ENCODE results near the gene CLASP1. TPM values are rescaled to one million over a fixed set of nuclear protein-coding genes. Genes with fewer than 3 reads are reported as not detected.

CLASP1 gene
- total and polyA plus RNA-seq, 2 donors (not counting 3 experiments of a cell fraction or from before 2014, with no cell fraction given), result 10.0 to 57.9 TPM

DNA sequence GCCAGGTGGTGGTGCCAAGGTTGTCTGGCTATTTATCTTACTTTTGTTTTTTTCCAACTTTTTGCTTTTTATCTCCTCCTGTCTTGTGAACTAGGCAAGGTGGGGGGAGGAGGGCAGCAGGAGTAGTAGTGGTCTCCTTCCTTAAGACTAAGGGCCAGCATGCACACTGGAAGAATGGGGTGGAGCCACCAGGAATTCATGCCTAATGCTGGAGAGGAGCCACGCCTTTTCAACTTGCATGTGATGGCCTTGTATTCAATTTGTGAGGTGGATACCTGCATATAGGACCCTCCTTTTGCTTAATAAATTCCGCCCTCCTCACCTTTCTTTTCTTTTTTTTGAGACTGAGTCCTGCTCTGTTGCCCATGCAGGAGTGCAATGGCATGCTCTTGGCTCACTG is 37.6 kb upstream of the CLASP1 start:
- no peaks in the 10 kb centered on the region for H3K36me3 ChIP-seq (ENCODE audit: control insufficient read depth in 2 of 2, extremely low read depth in 1 of 2, insufficient read depth in 2 of 2, low read length in 2 of 2)
- H4K20me1 ChIP-seq (replicated peaks; ENCODE audit: control insufficient read depth, extremely low read depth, insufficient read depth, low read length), result no peaks in the 10 kb centered on the region
- H3K9me1 ChIP-seq (replicated peaks; ENCODE audit: control insufficient read depth, extremely low read depth, insufficient read depth, low read length), result no peaks in the 10 kb centered on the region
- no peak overlapping the region for H3K27ac ChIP-seq (ENCODE audit: insufficient read depth, low read depth, low read length)
- TF ChIP-seq POLR2A (IDR thresholded peaks at IDR 0.05; ENCODE audit: low read depth, low read length) (no peak), FOS (IDR thresholded peaks at IDR 0.05; ENCODE audit: borderline replicate concordance, insufficient read depth, low read length) (no peak), JUN (IDR thresholded peaks at IDR 0.05; ENCODE audit: borderline replicate concordance, insufficient read depth, insufficient read length, low read depth) (no peak), GATA2 (IDR thresholded peaks at IDR 0.05; ENCODE audit: insufficient read depth, insufficient read length, low read depth, low read length) (no peak), EZH2 (IDR thresholded peaks at IDR 0.05; ENCODE audit: borderline replicate concordance, low read depth, low read length, severe bottlenecking) (no peak), MYC (IDR thresholded peaks at IDR 0.05; ENCODE audit: low read depth, low read length) (no peak), POLR2AphosphoS5 (IDR thresholded peaks at IDR 0.05; ENCODE audit: insufficient read depth, low read depth, low read length) (no peak)
- TF ChIP-seq, protein P1, sequence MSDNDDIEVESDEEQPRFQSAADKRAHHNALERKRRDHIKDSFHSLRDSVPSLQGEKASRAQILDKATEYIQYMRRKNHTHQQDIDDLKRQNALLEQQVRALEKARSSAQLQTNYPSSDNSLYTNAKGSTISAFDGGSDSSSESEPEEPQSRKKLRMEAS (IDR thresholded peaks at IDR 0.05; ENCODE audit: insufficient read depth, insufficient read length), result no peak
- TF ChIP-seq, protein P2, sequence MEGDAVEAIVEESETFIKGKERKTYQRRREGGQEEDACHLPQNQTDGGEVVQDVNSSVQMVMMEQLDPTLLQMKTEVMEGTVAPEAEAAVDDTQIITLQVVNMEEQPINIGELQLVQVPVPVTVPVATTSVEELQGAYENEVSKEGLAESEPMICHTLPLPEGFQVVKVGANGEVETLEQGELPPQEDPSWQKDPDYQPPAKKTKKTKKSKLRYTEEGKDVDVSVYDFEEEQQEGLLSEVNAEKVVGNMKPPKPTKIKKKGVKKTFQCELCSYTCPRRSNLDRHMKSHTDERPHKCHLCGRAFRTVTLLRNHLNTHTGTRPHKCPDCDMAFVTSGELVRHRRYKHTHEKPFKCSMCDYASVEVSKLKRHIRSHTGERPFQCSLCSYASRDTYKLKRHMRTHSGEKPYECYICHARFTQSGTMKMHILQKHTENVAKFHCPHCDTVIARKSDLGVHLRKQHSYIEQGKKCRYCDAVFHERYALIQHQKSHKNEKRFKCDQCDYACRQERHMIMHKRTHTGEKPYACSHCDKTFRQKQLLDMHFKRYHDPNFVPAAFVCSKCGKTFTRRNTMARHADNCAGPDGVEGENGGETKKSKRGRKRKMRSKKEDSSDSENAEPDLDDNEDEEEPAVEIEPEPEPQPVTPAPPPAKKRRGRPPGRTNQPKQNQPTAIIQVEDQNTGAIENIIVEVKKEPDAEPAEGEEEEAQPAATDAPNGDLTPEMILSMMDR (IDR thresholded peaks at IDR 0.05; ENCODE audit: extremely low read depth in 1 of 2, insufficient read depth in 1 of 2, low read depth in 1 of 2, low read length in 2 of 2), result no peak
- POLR2A ChIA-PET, result no interaction called here
- no peak overlapping the region for H3K4me2 ChIP-seq (ENCODE audit: insufficient read depth, low read length)
- no peak overlapping the region for H3K9ac ChIP-seq (replicated peaks; ENCODE audit: extremely low read depth, insufficient read depth, low read length)
- H3K9me3 ChIP-seq (replicated peaks; ENCODE audit: control insufficient read depth, insufficient read depth, low read length), result peaks cover 7% of the 10 kb centered on the region
- intact Hi-C loops (cut with micrococcal nuclease), result no loop called here
- CTCF ChIA-PET, result interaction anchor here (3.1 kb wide), 1 partner anchor 155 kb away, joined by 22 read pairs; the partner anchor contains the start of gene RNU4ATAC
- dilution Hi-C loops (cut with MboI; ENCODE audit: extremely low pct_ligation_motif_present, low sequenced_read_pairs), result no loop called here
- no peak overlapping the region for H2AFZ ChIP-seq (ENCODE audit: low read depth, low read length)
- DNase-seq (ENCODE audit: low read depth, low spot score), result no peak
- H3K79me2 ChIP-seq (ENCODE audit: control insufficient read depth, insufficient read depth, low read length), result no peaks in the 10 kb centered on the region
- no peak overlapping the region for H3K4me3 ChIP-seq (replicated peaks in 1 of 3; ENCODE audit: insufficient read depth in 1 of 3, low read depth in 1 of 3, low read length in 3 of 3)
- H3K4me1 ChIP-seq (ENCODE audit: control insufficient read depth, extremely low read depth, insufficient read depth, low read length), result no peaks in the 10 kb centered on the region
- FAIRE-seq, result no peak
- no peaks in the 10 kb centered on the region for H3K27me3 ChIP-seq (ENCODE audit: control insufficient read depth in 2 of 2, insufficient read depth in 2 of 2, low read length in 2 of 2)
- no TSS peak for BruUV-seq (replicated peaks)

Measured in endothelial cell of umbilical vein (primary cell).